Measurements from ENCODE around the gene DLG2.
"Not testable (repeated sequence)": the region's sequence is repeated elsewhere in the genome, so short reads cannot be mapped to it uniquely, and the experiment has no call there.

- TF ChIP-seq CTCF (conservative IDR thresholded peaks at IDR 0.05; ENCODE audit: low read length); EZH2phosphoT487 (IDR thresholded peaks at IDR 0.05; ENCODE audit: borderline replicate concordance, low read depth, low read length): not testable (repeated sequence)
Measured at GRCh38 chr11:85670949-85671663, 44.0 kb upstream of the DLG2 start.
